Esophagus squamous epithelium (tissue), 4 donors: Measurements from ENCODE around the gene RPL3.

Experiments used
- POLR2A ChIP-seq, 4 donors: fragments of 450-650 bp; IDR thresholded peaks; one replicate each; pipeline ENCODE4 v1.6.1; 2017; ENCODE audit warnings: antibody characterized with exemption in 4 of 4, mild to moderate bottlenecking in 4 of 4, moderate library complexity in 3 of 4
- TF ChIP-seq, protein P1 (sequence below), 6 experiments: fragments of 450-650 bp in 4 of 6; fragments of 200-600 bp in 2 of 6; sonication (generic) in 2 of 6; IDR thresholded peaks; one replicate each; pipeline ENCODE4 v1.5.1; 2016 to 2019; ENCODE audit warnings: antibody characterized with exemption in 6 of 6, mild to moderate bottlenecking in 4 of 6, moderate library complexity in 4 of 6

DNA sequence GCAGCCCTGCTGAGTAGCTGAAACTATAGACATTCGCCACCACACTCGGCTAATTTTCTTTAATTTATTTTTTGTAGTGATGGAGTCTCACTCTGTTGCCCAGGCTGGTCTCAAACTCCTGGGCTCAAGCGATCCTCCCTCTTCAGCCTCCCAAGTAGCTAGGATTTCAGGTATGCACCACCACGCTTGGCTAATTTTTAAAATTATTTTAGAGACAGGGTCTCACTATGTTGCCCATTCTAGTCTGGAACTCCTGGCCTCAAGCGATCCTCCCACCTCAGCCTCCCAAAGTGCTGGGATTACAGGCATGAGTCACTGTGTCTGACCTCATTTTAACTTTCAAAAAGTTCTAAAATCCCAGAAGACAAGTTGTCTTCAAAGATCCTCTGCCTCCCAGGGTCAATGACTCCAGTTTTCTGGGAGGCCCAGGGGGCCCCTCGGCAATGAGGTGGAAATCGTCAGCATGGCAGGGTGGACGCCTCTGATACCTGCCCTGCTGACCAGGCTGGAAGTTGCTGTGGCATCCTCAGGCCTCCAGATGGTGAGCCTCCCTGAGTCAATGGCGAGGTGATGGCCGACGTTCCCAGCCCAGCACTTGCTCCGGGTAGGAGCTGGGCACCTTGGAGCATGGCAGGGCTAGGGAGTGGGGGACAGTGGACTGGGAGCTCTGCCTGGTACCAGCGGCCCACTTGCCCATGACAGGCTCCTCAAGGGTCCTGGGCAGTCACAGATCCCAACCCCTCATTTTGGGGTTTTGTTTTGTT lies 31.1 kb downstream of the RPL3 start:
- TF ChIP-seq, protein P1, sequence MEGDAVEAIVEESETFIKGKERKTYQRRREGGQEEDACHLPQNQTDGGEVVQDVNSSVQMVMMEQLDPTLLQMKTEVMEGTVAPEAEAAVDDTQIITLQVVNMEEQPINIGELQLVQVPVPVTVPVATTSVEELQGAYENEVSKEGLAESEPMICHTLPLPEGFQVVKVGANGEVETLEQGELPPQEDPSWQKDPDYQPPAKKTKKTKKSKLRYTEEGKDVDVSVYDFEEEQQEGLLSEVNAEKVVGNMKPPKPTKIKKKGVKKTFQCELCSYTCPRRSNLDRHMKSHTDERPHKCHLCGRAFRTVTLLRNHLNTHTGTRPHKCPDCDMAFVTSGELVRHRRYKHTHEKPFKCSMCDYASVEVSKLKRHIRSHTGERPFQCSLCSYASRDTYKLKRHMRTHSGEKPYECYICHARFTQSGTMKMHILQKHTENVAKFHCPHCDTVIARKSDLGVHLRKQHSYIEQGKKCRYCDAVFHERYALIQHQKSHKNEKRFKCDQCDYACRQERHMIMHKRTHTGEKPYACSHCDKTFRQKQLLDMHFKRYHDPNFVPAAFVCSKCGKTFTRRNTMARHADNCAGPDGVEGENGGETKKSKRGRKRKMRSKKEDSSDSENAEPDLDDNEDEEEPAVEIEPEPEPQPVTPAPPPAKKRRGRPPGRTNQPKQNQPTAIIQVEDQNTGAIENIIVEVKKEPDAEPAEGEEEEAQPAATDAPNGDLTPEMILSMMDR (IDR thresholded peaks at IDR 0.05): no peak
- no peak for TF ChIP-seq POLR2A (IDR thresholded peaks at IDR 0.05)
